ENCODE data around the gene EYS. TPM values are rescaled to one million over a fixed set of nuclear protein-coding genes. Genes with fewer than 3 reads are reported as not detected.

Gene EYS
- total RNA-seq, 1 donor from 2014 or later: not detected

DNA sequence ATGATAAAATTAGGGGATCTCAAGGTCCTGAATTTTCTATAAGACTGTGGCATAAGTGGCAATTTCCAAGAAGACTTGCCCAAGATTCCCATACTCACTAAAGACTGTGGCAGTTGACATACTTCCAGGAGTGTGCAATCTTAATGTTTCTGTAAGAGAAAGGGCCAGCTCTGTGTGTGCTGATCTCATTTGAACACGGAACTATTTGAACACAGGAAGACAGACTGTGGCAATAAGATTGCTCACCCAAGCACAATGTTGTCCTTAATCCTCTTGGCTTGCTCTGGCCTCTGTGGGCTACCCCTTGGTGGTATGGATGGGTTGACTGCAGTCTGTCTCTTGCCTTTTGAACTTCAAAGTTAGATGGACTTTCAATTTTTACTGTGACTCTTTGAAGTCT, 1920.0 kb downstream of the EYS start:
- TF ChIP-seq, protein P1, sequence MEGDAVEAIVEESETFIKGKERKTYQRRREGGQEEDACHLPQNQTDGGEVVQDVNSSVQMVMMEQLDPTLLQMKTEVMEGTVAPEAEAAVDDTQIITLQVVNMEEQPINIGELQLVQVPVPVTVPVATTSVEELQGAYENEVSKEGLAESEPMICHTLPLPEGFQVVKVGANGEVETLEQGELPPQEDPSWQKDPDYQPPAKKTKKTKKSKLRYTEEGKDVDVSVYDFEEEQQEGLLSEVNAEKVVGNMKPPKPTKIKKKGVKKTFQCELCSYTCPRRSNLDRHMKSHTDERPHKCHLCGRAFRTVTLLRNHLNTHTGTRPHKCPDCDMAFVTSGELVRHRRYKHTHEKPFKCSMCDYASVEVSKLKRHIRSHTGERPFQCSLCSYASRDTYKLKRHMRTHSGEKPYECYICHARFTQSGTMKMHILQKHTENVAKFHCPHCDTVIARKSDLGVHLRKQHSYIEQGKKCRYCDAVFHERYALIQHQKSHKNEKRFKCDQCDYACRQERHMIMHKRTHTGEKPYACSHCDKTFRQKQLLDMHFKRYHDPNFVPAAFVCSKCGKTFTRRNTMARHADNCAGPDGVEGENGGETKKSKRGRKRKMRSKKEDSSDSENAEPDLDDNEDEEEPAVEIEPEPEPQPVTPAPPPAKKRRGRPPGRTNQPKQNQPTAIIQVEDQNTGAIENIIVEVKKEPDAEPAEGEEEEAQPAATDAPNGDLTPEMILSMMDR (IDR thresholded peaks at IDR 0.05; ENCODE audit: insufficient read depth, low read length, poor library complexity, severe bottlenecking): no peak
- DNase-seq (ENCODE audit: low read depth): no peak
- H3K4me3 ChIP-seq (ENCODE audit: low read depth, low read length): no peak overlapping the region
- H3K27me3 ChIP-seq (ENCODE audit: control insufficient read depth, insufficient read depth, low read length): no peaks in the 10 kb centered on the region
- no peaks in the 10 kb centered on the region for H3K36me3 ChIP-seq (ENCODE audit: control insufficient read depth, insufficient read depth, low read length)

DNA sequence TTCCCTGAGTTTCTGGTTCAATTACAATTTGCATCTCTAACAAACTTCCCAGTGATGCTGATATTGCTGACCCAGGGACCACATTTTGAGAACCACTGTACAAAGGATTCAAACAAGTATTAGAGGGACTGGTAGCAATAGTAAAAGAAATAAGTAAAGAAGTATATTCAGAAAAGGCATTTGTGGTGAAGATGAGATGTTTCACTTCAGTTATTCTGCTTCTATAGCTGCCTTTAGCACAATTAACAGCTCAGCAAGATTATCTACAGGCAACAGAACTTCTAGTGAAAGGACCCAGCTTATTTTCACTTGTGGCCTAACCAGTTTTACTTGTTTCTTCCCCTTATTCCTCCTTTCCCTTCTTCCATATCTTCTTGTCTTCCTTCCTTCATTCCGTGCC, 1922.0 kb downstream of the EYS start:
- TF ChIP-seq, protein P1 (IDR thresholded peaks at IDR 0.05; ENCODE audit: insufficient read depth, low read length, poor library complexity, severe bottlenecking): no peak
- Histone ChIP-seq H3K4me3 (ENCODE audit: low read depth, low read length) (no peak overlapping the region), H3K36me3 (ENCODE audit: control insufficient read depth, insufficient read depth, low read length) (no peaks in the 10 kb centered on the region), H3K27me3 (ENCODE audit: control insufficient read depth, insufficient read depth, low read length) (no peaks in the 10 kb centered on the region)
- no peak for DNase-seq (ENCODE audit: low read depth)

DNA sequence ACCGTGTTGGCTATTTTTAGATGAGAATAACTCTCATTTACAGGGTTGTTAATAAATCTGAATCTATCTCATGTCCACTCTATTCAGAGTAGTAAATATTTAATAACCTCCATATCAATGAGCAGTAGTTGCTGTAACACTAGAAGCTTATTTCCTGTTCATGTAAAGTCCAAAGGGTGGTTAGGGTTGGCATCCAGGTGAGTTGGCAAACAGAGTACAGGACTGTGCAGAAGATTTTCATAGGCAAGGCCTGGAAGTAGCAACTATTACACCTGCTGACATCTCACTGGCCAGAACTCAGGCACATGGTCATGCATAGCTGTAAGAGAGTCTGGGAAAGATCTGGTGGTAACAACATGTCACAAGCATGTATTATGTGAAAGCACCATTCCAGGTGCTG, 1923.9 kb downstream of the EYS start:
- H3K4me3 ChIP-seq (ENCODE audit: low read depth, low read length): no peak overlapping the region
- H3K36me3 ChIP-seq (ENCODE audit: control insufficient read depth, insufficient read depth, low read length): no peaks in the 10 kb centered on the region
- H3K27me3 ChIP-seq (ENCODE audit: control insufficient read depth, insufficient read depth, low read length): no peaks in the 10 kb centered on the region
- no peak for DNase-seq (ENCODE audit: low read depth)
- TF ChIP-seq, protein P1 (IDR thresholded peaks at IDR 0.05; ENCODE audit: insufficient read depth, low read length, poor library complexity, severe bottlenecking): no peak

DNA sequence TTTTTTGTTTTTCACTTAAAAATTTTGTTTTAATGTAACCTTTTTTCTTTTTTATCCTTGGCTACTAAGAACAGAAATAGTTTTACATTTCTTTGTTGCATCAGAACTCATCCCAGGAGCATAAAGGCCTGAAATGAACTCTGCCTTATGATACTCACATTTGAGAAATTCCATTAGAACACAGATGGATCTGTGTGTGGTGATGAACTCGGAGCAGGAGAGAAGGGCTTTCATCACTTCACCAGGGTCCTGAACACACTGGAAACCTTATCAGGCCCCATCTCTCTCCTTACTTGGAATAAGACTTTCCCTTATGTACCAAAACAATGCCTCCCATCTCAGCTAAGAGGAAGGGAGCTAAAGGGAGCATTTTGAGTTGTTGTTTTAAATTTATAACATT, 1932.1 kb downstream of the EYS start:
- Histone ChIP-seq H3K4me3 (ENCODE audit: low read depth, low read length) (no peak overlapping the region), H3K36me3 (ENCODE audit: control insufficient read depth, insufficient read depth, low read length) (no peaks in the 10 kb centered on the region), H3K27me3 (ENCODE audit: control insufficient read depth, insufficient read depth, low read length) (no peaks in the 10 kb centered on the region)
- DNase-seq (ENCODE audit: low read depth): no peak
- TF ChIP-seq, protein P1 (IDR thresholded peaks at IDR 0.05; ENCODE audit: insufficient read depth, low read length, poor library complexity, severe bottlenecking): no peak

DNA sequence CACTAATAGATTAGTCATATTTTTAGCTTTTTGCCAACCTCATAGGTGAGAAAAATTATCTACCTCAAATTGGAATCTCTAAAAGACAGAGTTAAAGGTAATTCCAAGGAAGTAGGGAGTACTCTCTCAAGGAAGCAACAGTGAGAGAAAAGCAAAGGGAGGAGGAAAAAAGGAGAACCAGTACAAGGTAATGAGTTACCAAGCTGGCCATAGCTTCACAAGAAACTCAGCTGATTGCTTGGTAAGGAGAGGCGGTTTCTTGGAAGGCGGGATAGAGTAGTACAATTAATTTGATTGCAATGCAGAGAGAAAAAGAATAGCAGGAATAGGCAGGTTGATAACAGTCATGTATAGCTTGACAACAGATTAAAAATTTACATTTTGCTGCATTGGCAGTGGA, 1933.8 kb downstream of the EYS start:
- H3K27me3 ChIP-seq (ENCODE audit: control insufficient read depth, insufficient read depth, low read length): no peaks in the 10 kb centered on the region
- no peaks in the 10 kb centered on the region for H3K36me3 ChIP-seq (ENCODE audit: control insufficient read depth, insufficient read depth, low read length)
- no peak for DNase-seq (ENCODE audit: low read depth)
- H3K4me3 ChIP-seq (ENCODE audit: low read depth, low read length): no peak overlapping the region
- TF ChIP-seq, protein P1 (IDR thresholded peaks at IDR 0.05; ENCODE audit: insufficient read depth, low read length, poor library complexity, severe bottlenecking): no peak

DNA sequence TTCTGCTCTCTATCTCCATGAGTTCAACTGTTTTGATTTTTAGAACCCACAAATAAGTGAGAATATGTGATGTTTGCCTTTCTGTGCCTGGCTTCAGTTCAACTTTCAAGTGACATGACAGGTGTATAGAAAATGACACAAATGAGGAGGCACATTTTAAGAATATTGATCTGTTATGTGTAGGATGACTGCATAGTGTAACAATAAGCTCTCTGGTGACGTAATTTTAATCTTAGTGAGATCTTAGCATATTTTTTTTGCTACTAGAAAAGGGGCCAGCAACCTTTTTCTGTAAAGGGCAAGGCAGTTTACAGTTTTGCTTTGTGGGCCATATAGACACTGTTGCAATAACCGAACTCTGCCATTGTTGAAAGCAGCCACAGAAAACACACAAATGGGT, 1941.2 kb downstream of the EYS start:
- H3K27me3 ChIP-seq (ENCODE audit: control insufficient read depth, insufficient read depth, low read length): no peaks in the 10 kb centered on the region
- DNase-seq (ENCODE audit: low read depth): no peak
- no peaks in the 10 kb centered on the region for H3K36me3 ChIP-seq (ENCODE audit: control insufficient read depth, insufficient read depth, low read length)
- H3K4me3 ChIP-seq (ENCODE audit: low read depth, low read length): no peak overlapping the region
- TF ChIP-seq, protein P1 (IDR thresholded peaks at IDR 0.05; ENCODE audit: insufficient read depth, low read length, poor library complexity, severe bottlenecking): no peak

Measured in kidney epithelial cell (primary cell).